ENCODE data around the gene PPHLN1. TPM values are rescaled to one million over a fixed set of nuclear protein-coding genes. Genes with fewer than 3 reads are reported as not detected.

PPHLN1 gene
- total and polyA plus RNA-seq, 2 of the 8 experiments (the other 6 are each of a cell fraction or from before 2014, with no cell fraction given): 34.3 to 71.6 TPM

DNA sequence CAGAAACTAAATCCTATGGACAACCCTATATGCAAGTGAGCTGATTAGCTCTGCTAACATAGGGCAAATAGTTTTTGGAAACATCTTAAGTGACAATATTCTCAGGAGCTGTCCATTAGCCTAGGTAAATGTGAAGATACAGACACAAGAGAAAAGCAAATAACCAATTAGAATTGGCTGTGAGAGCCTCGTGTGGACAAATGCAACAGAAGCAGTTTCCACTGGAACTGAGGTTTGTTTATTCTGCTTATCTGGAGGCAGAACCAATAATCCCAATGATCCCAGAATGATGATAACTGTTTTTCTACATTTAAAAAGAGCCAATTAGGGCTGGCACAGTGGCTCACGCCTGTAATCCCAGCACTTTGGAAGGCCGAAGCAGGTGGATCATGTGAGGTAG is 44.7 kb upstream of the PPHLN1 start:
- no peaks in the 10 kb centered on the region for H3K79me2 ChIP-seq (ENCODE audit: control insufficient read depth in 1 of 2, insufficient read depth in 2 of 2, low read length in 2 of 2)
- H2AFZ ChIP-seq (ENCODE audit: low read length): no peak overlapping the region
- FAIRE-seq (no peak), DNase-seq (ENCODE audit: low read depth in 1 of 2, low spot score in 2 of 2) (no peak)
- no peaks in the 10 kb centered on the region for H3K27me3 ChIP-seq (replicated peaks in 1 of 4; ENCODE audit: control insufficient read depth in 3 of 4, extremely low read depth in 1 of 4, insufficient read depth in 3 of 4, low read length in 3 of 4)
- no peak overlapping the region for H3K4me3 ChIP-seq (ENCODE audit: extremely low read depth in 1 of 4, insufficient read depth in 2 of 4, low read depth in 3 of 4, low read length in 4 of 4)
- H4K20me1 ChIP-seq (replicated peaks in 1 of 2; ENCODE audit: control insufficient read depth in 1 of 2, insufficient read depth in 2 of 2, low read length in 2 of 2): no peaks in the 10 kb centered on the region
- ChIA-PET POLR2A (ENCODE audit: partially characterized antibody) (no interaction called here), CTCF (ENCODE audit: partially characterized antibody) (no interaction called here)
- H4K8ac ChIP-seq (ENCODE audit: extremely low read depth, insufficient read depth, low read length): no peak overlapping the region
- no peak overlapping the region for H2BK15ac ChIP-seq (ENCODE audit: low read length)
- WGBS, 2 experiments (ENCODE audit: extremely low coverage in 1 of 2, insufficient coverage in 1 of 2, insufficient read length in 1 of 2, insufficient replicate concordance in 2 of 2, low coverage in 1 of 2, low lambda C conversion rate in 2 of 2, missing lambda C conversion rate in 1 of 2): 62% methylated on average over 3 of the region's 3 CpGs; no CpG with 5 or more reads in 1 of the 2 experiments
- H3K4me1 ChIP-seq (replicated peaks in 1 of 4; ENCODE audit: control insufficient read depth in 3 of 4, insufficient read depth in 4 of 4, low read length in 3 of 4): no peaks in the 10 kb centered on the region
- H2BK120ac ChIP-seq (replicated peaks; ENCODE audit: low read depth, low read length): no peak overlapping the region
- H3K4me2 ChIP-seq (ENCODE audit: insufficient read depth in 1 of 2, low read depth in 2 of 2, low read length in 2 of 2): no peak overlapping the region
- H2AK5ac ChIP-seq (ENCODE audit: low read depth, low read length): no peak overlapping the region
- H4K5ac ChIP-seq (ENCODE audit: insufficient read length, low read depth, low read length): no peak overlapping the region
- no peak overlapping the region for H4K91ac ChIP-seq (replicated peaks; ENCODE audit: insufficient read length, low read length)
- no peak overlapping the region for H3K4ac ChIP-seq (replicated peaks; ENCODE audit: insufficient read length, low read depth, low read length)
- H3K79me1 ChIP-seq (ENCODE audit: low read depth, low read length): no peaks in the 10 kb centered on the region
- no peak overlapping the region for H3K27ac ChIP-seq (ENCODE audit: low read depth, low read length)
- no peak overlapping the region for H3K18ac ChIP-seq (ENCODE audit: extremely low read depth, low read length)
- no peak overlapping the region for H3K23ac ChIP-seq (ENCODE audit: insufficient read length)
- no peaks in the 10 kb centered on the region for H3K36me3 ChIP-seq (ENCODE audit: control insufficient read depth in 2 of 4, insufficient read depth in 4 of 4, low read length in 3 of 4)
- no peak overlapping the region for H2BK5ac ChIP-seq (ENCODE audit: low read depth, low read length)
- H3K9ac ChIP-seq (replicated peaks in 1 of 4; ENCODE audit: extremely low read depth in 1 of 4, low read depth in 3 of 4, low read length in 3 of 4): no peak overlapping the region
- no peaks in the 10 kb centered on the region for H3K23me2 ChIP-seq (ENCODE audit: low read depth, low read length)
- H3K9me3 ChIP-seq (ENCODE audit: insufficient read depth in 2 of 2, low read depth in 1 of 2, low read length in 1 of 2): no peaks in the 10 kb centered on the region
- no peak overlapping the region for H3K14ac ChIP-seq (ENCODE audit: insufficient read length)
- no peak overlapping the region for H3K56ac ChIP-seq (replicated peaks; ENCODE audit: insufficient read length, low read depth, low read length)
- no peak overlapping the region for H2BK12ac ChIP-seq (ENCODE audit: low read depth, low read length)
- no peak overlapping the region for H2BK20ac ChIP-seq (ENCODE audit: low read length)
- TF ChIP-seq CBX5 (IDR thresholded peaks at IDR 0.05; ENCODE audit: low read depth, low read length) (no peak), BCL11A (IDR thresholded peaks at IDR 0.05; ENCODE audit: low read depth in 2 of 2, low read length in 2 of 2) (no peak), SIX5 (IDR thresholded peaks at IDR 0.05; ENCODE audit: low read depth, low read length) (no peak), POU5F1 (IDR thresholded peaks at IDR 0.05; ENCODE audit: low read depth, low read length) (no peak), RFX5 (IDR thresholded peaks at IDR 0.05; ENCODE audit: borderline replicate concordance, low read depth, low read length) (no peak), RAD21 (IDR thresholded peaks at IDR 0.05 in 1 of 2, conservative IDR thresholded peaks at IDR 0.05 in 1 of 2; ENCODE audit: low read depth in 2 of 2, low read length in 2 of 2) (no peak), SP1 (IDR thresholded peaks at IDR 0.05; ENCODE audit: low read depth, low read length) (no peak)
- TF ChIP-seq, protein P1, sequence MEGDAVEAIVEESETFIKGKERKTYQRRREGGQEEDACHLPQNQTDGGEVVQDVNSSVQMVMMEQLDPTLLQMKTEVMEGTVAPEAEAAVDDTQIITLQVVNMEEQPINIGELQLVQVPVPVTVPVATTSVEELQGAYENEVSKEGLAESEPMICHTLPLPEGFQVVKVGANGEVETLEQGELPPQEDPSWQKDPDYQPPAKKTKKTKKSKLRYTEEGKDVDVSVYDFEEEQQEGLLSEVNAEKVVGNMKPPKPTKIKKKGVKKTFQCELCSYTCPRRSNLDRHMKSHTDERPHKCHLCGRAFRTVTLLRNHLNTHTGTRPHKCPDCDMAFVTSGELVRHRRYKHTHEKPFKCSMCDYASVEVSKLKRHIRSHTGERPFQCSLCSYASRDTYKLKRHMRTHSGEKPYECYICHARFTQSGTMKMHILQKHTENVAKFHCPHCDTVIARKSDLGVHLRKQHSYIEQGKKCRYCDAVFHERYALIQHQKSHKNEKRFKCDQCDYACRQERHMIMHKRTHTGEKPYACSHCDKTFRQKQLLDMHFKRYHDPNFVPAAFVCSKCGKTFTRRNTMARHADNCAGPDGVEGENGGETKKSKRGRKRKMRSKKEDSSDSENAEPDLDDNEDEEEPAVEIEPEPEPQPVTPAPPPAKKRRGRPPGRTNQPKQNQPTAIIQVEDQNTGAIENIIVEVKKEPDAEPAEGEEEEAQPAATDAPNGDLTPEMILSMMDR (IDR thresholded peaks at IDR 0.05; ENCODE audit: control extremely low read depth in 1 of 3, insufficient read depth in 1 of 3, low read depth in 1 of 3, low read length in 3 of 3): no peak

All from H1 (cell line).